ENCODE measurements around the gene C21orf58. TPM values are rescaled to one million over a fixed set of nuclear protein-coding genes. Genes with fewer than 3 reads are reported as not detected.

C21orf58 gene
- total RNA-seq, 2 donors from 2014 or later, result 0.31 to 0.74 TPM

DNA sequence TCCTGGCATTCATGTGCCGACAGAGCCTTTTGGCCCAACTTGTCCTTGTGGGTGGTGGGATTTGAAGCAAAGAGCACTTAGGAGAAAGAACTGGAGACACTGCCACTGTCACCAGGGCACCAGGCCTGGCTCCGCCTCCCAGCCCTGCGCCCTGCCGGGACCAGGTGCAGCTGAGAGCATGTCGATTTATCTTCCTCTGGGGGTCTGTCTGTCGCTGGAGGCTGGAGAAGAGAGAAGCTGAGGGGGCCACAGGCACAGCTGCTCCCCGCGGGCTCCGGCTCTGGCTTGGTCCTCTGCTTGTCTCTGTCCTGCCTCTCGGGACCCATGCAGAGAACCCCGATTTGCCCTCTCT is 28.5 kb upstream of the C21orf58 start:
- TF ChIP-seq, protein P1, sequence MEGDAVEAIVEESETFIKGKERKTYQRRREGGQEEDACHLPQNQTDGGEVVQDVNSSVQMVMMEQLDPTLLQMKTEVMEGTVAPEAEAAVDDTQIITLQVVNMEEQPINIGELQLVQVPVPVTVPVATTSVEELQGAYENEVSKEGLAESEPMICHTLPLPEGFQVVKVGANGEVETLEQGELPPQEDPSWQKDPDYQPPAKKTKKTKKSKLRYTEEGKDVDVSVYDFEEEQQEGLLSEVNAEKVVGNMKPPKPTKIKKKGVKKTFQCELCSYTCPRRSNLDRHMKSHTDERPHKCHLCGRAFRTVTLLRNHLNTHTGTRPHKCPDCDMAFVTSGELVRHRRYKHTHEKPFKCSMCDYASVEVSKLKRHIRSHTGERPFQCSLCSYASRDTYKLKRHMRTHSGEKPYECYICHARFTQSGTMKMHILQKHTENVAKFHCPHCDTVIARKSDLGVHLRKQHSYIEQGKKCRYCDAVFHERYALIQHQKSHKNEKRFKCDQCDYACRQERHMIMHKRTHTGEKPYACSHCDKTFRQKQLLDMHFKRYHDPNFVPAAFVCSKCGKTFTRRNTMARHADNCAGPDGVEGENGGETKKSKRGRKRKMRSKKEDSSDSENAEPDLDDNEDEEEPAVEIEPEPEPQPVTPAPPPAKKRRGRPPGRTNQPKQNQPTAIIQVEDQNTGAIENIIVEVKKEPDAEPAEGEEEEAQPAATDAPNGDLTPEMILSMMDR (IDR thresholded peaks at IDR 0.05), result no peak
- no peaks in the 10 kb centered on the region for H3K9me3 ChIP-seq
- H3K27me3 ChIP-seq, result no peaks in the 10 kb centered on the region
- H3K36me3 ChIP-seq, result peaks cover 87% of the 10 kb centered on the region
- no peak overlapping the region for H3K27ac ChIP-seq
- no peak for DNase-seq (ENCODE audit: low spot score)
- no peak overlapping the region for H3K4me3 ChIP-seq
- no peaks in the 10 kb centered on the region for H3K4me1 ChIP-seq

DNA sequence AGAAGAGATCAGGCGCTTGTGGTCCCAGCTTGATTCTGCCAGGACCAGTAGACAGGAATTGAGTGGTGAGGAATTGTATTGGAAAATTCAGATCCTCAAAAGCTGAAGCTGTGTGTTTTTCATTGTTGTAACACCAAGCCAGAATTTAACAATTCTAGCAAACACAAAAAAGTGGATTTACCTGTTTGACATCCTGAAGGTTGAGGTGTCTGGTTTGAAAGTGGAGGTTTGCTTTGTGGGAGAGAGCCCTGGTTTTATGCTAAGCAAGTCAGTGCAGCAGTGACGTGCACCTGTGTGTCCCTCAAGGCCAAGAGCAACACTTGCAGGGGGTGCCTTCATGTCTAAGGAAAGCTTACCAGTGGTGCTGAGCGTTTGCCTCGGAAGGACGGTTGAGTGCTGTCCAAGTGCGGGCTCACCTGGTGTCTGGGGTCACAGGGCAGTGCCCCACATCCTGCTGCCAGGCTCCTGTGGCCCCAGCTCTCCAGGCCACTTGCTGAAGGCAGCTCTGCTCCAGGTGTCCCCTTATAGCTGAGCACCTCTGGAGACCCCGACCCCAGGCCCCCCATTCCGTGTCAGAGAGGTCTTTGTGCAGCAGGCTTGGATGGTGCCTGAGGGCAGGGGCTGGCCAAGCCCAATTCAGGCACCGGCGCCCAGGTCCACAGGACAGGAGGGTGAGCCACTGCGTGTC is 27.9 kb upstream of the C21orf58 start:
- no peaks in the 10 kb centered on the region for H3K27me3 ChIP-seq
- no peaks in the 10 kb centered on the region for H3K9me3 ChIP-seq
- peaks cover 87% of the 10 kb centered on the region for H3K36me3 ChIP-seq
- TF ChIP-seq, protein P1 (IDR thresholded peaks at IDR 0.05), result no peak
- no peak overlapping the region for H3K4me3 ChIP-seq
- H3K27ac ChIP-seq, result no peak overlapping the region
- DNase-seq (ENCODE audit: low spot score), result no peak
- no peaks in the 10 kb centered on the region for H3K4me1 ChIP-seq

DNA sequence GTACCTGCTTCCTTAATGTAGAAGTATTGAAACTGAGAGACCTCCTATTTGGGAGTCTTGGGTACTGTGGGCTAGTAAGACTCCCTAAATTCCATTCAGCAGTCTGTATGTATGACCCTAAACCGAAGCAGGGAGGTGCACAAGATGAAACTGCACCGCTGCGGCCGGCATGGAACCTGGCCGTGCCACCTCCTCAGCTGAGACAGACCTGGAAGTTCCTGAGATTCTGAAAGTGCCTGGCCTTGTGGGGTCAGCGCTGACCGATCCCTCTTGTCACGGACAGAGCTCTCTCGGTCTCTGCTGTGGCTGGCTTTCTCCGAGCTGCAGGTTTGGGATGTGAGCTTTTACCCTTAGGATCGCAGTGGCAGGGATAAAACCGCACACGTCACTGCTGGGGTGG is 27.3 kb upstream of the C21orf58 start:
- Histone ChIP-seq H3K36me3 (peaks cover 88% of the 10 kb centered on the region), H3K27me3 (no peaks in the 10 kb centered on the region), H3K4me1 (no peaks in the 10 kb centered on the region), H3K4me3 (no peak overlapping the region), H3K27ac (no peak overlapping the region), H3K9me3 (no peaks in the 10 kb centered on the region)
- TF ChIP-seq, protein P1 (IDR thresholded peaks at IDR 0.05), result no peak
- no peak for DNase-seq (ENCODE audit: low spot score)

DNA sequence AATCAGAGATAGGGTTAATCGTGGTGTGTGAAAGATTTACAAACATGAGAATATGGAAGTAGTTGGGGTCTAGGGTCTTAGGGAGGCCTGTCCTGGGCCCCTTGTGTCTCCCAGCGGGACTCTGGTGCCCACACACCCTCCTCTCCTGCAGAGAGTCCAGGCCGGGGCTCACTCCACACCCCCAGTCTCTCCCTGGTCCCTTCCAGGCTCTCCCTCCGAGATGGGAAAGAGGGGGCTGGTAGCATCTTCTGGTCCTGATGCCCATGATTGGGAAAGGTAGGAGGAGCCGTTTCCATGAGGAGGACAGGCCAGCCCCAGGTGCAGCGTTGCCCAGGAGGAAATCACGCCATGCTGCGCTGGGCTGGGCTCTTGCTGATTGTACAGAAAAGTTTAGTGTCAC is 26.9 kb upstream of the C21orf58 start:
- Histone ChIP-seq H3K27me3 (no peaks in the 10 kb centered on the region), H3K27ac (no peak overlapping the region), H3K36me3 (peaks cover 87% of the 10 kb centered on the region), H3K4me1 (no peaks in the 10 kb centered on the region), H3K4me3 (no peak overlapping the region), H3K9me3 (no peaks in the 10 kb centered on the region)
- TF ChIP-seq, protein P1 (IDR thresholded peaks at IDR 0.05), result no peak
- no peak for DNase-seq (ENCODE audit: low spot score)

DNA sequence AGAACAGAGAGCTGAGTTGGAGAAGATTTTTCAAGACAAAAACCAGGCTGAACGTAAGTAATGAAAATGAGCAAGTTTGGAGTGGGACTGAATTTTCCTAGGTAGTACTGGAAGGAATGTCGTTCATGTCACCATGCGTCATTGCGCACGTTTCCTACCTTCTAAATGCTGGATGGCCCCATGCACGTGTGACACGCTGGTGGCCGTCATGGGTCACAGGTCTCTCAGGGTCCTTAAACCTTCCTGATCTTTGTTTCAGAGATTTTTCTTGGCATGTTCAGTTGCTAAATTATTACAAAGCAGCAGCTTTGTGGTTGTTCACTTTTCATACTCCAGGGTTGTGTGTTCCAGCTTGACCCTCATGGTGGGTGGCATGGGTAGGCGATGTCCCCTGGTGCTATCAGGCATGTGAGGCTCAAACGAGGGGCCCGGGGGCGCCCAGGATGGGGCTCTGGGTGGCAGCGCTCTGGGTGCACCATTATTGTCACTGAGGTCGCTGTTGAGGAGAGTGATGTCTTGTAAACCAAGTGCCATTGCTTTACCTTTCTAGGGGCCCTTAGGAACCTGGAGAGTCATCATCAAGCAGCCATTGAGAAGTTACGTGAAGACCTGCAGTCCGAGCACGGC is 25.6 kb upstream of the C21orf58 start:
- Histone ChIP-seq H3K36me3 (peaks cover 77% of the 10 kb centered on the region), H3K27me3 (no peaks in the 10 kb centered on the region), H3K27ac (no peak overlapping the region), H3K4me3 (no peak overlapping the region), H3K9me3 (no peaks in the 10 kb centered on the region), H3K4me1 (no peaks in the 10 kb centered on the region)
- no peak for DNase-seq (ENCODE audit: low spot score)
- TF ChIP-seq, protein P1 (IDR thresholded peaks at IDR 0.05), result no peak

Data from right atrium auricular region (tissue), 2 donors.